Smooth muscle cell of the coronary artery (primary cell): Measurements from ENCODE around the gene RBMY1E. TPM values are rescaled to one million over a fixed set of nuclear protein-coding genes. Genes with fewer than 3 reads are reported as not detected.

Source experiments
- total RNA-seq: library from RNA; depleted of rRNA; stranded (reverse); fragments of >200 nt; gene quantifications from 2 replicates; pipeline ENCODE4 v1.2.3, GENCODE V29; 2014; ENCODE audit warnings: low replicate concordance

RBMY1E gene
- not detected in 2 replicates for total RNA-seq

DNA sequence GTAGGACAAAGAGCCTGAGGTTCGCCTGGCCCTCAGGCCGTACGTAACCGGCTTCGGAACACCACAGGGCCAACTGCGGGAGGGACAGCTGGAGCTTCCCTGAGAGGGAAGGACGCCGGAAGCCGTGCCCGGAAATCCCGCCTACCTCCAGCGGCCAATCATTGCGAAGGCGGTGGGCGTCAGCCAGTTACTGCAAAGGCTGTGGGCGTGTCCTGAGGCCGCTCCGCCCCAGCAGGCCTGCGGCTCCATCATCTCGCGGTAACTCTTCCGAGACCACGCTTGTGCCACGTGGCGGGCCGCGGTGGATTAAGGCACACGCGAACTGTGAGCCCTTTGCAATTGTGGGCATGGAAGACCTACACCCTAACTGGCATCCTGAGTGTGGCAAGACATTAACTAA is at the start of gene RBMY1E:
RBMY1E (minus strand) TSS at position 101 of the 400 bp plus-strand sequence. CDS start 1,978 bp downstream, outside the sequence.

DNA sequence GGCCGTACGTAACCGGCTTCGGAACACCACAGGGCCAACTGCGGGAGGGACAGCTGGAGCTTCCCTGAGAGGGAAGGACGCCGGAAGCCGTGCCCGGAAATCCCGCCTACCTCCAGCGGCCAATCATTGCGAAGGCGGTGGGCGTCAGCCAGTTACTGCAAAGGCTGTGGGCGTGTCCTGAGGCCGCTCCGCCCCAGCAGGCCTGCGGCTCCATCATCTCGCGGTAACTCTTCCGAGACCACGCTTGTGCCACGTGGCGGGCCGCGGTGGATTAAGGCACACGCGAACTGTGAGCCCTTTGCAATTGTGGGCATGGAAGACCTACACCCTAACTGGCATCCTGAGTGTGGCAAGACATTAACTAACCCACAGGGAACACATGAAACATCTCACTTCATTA is 23.4 kb downstream of the RBMY1E start, which contains the start of gene RBMY1D:
RBMY1D (minus strand) TSS at position 101 of the 400 bp plus-strand sequence. CDS start 2,013 bp downstream, outside the sequence.

Other genes starting within 250 kb of the RBMY1E start
- gene RBMY1D, start 23.5 kb downstream of the RBMY1E start, total RNA-seq, result not detected in 2 replicates